Rectal smooth muscle tissue (tissue), 1 donor: ENCODE measurements around the gene PLEKHS1.
A peak's percentile ranks its signal among the peaks of the same experiment; 100 is the strongest.
"Not testable (repeated sequence)": the region's sequence is repeated elsewhere in the genome, so short reads cannot be mapped to it uniquely, and the experiment has no call there.

Experiments used
- H3K27ac ChIP-seq: one replicate; pipeline ENCODE4 v1.7.0; 2013; ENCODE audit warnings: low read depth, low read length, inconsistent platforms
- H3K27me3 ChIP-seq: one replicate; pipeline ENCODE4 v1.7.0; 2013; ENCODE audit warnings: low read length; ENCODE audit not compliant: control insufficient read depth, insufficient read depth
- H3K36me3 ChIP-seq: one replicate; pipeline ENCODE4 v1.7.0; 2013; ENCODE audit warnings: low read length; ENCODE audit not compliant: control insufficient read depth, insufficient read depth
- H3K4me1 ChIP-seq: one replicate; pipeline ENCODE4 v1.7.0; 2013; ENCODE audit warnings: low read length; ENCODE audit not compliant: control insufficient read depth, insufficient read depth
- H3K4me3 ChIP-seq: one replicate; pipeline ENCODE4 v1.7.0; 2013; ENCODE audit warnings: low read length
- H3K9ac ChIP-seq: one replicate; pipeline ENCODE4 v1.7.0; 2013; ENCODE audit warnings: low read length

PLEKHS1 gene

DNA sequence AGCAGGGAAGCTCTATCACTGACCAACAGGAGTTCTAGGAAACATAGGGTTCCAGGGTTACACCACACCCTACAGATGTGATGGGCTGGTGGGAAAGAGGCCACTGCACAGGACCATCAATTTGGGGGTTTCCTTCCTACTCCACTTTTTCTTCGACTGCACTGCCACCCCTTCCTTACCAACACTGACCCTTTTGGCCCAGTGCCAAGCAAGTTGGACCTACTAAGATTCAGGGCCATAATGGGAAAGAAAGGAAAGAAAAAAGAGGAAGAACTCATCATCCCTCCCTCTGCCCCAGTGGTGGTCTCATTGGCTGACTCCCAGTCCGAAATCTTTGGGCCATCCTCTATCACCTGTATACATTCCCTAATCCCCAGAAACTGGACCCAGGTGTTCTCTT is 6.1 kb upstream of the PLEKHS1 start:
- Histone ChIP-seq H3K9ac (no peak overlapping the region), H3K27me3 (no peaks in the 10 kb centered on the region), H3K4me1 (no peaks in the 10 kb centered on the region), H3K36me3 (no peaks in the 10 kb centered on the region), H3K27ac (no peak overlapping the region), H3K4me3 (no peak overlapping the region)

DNA sequence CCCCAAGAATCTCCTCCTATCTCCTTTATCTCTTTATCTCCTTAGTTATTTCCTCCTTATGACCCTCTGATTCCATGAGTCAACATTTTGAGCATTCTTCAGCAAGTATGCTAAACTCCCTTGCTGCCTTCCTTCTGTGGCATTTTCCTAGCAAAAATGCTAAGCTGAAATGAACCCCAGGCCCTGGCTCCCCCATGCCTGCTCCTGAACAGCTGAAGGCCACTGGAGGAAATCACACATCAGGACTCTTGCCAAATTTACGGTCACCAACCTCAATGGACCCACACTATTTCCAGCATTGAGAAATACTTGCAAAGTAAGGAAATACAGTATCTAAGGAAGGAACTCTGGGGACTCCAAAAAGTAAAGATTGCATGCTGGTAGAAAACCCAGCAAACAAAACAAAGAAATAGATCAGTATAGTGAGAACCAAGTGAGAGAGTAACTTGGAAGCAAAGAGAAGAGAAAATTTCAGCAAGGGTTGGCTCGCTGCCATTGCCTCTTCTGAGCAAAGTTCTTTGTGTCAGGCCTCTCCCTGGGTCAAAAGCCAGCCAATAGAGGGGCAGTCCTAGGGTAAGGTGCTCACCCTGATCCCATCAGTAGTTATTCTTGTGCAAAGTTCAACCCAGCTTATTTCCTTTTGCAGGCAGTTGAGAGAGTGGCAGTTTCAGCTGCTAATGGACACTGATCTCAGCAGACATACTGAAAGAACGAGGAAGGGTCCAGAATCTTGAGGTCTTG is 5.1 kb upstream of the PLEKHS1 start:
- H3K9ac ChIP-seq, result no peak overlapping the region

DNA sequence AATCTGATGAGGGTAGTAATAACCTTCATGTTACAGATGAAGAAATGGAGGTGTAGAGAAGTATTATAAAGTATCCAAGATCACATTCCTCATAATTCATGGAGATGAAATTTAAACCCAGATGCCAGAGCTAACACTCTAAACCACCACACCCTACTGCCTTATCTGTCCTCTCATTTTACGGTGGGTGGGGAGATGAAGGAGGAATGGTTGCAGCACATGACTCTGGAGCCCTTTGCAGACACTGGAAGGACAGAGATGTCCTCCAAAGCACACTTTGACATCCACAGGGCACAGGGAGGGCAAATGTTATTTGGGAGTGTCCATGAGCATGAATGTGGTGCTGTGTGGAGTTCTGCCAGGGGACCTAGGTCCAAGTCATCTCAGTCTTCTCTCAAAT is 1.1 kb downstream of the PLEKHS1 start:
- no peak overlapping the region for H3K4me3 ChIP-seq
- H3K27ac ChIP-seq, result no peak overlapping the region
- H3K36me3 ChIP-seq, result no peaks in the 10 kb centered on the region
- no peaks in the 10 kb centered on the region for H3K4me1 ChIP-seq
- no peaks in the 10 kb centered on the region for H3K27me3 ChIP-seq
- no peak overlapping the region for H3K9ac ChIP-seq

More for the DNA sequence above, 5.1 kb upstream of the PLEKHS1 start:
- no peaks in the 10 kb centered on the region for H3K36me3 ChIP-seq
- H3K27me3 ChIP-seq, result no peaks in the 10 kb centered on the region
- H3K27ac ChIP-seq, result no peak overlapping the region
- H3K4me1 ChIP-seq, result no peaks in the 10 kb centered on the region
- H3K4me3 ChIP-seq, result peak overlapping the region; percentile 19

DNA sequence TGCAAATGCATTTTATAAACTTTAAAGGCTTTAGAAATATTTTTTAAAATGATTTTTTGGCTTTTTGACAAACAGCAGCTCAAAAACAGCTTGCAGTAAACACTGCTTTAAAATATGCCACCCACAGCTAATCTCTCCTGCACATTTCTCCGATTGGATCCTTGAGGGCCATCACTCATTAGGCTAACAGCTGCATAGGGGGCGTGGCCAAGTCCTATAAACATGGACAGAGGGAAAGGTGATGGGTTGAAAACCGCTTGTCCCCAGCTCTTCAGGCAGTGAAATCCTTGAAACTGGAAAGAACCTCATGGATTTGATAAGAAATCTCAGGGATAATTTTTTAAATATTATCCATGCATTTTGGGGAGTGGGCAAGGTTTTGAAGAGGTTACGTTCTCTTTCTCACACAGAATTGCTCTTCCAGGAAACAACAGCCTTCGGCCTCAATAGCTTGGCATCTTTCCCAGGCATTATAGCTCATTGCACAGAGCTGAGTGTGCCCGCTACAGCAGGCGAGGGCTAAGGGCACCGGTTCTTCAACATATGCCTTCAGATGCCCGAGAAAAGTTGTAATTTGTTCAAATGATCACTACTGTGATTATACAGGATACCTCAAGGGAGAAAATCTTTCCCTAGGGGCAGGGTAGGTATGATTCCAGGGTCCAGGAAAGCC is 1.7 kb downstream of the PLEKHS1 start:
- Histone ChIP-seq H3K36me3 (no peaks in the 10 kb centered on the region), H3K27ac (no peak overlapping the region), H3K4me1 (no peaks in the 10 kb centered on the region), H3K9ac (no peak overlapping the region), H3K4me3 (no peak overlapping the region), H3K27me3 (no peaks in the 10 kb centered on the region)

DNA sequence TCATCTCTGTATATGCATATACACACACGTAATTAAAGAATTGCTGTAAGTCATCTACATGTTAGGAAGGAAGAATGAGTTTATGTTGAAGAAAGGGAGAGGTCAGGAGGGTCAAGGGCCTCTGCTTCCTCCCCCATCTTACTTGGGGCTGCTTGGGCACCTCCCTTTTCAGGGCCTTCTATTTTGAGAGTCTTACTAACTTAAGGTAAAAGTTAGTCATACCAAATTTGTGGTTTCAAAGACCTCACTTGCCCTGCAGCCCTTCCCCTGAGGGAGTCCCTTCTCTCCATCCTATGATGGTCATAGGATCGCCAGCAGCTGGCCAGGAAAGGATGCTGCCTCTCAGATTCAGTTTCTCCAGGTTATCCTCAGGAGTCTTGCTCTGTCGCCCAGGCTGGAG is 2.6 kb downstream of the PLEKHS1 start:
- no peaks in the 10 kb centered on the region for H3K4me1 ChIP-seq
- H3K9ac ChIP-seq, result no peak overlapping the region
- H3K27ac ChIP-seq, result no peak overlapping the region
- H3K27me3 ChIP-seq, result no peaks in the 10 kb centered on the region
- H3K4me3 ChIP-seq, result no peak overlapping the region
- H3K36me3 ChIP-seq, result no peaks in the 10 kb centered on the region

DNA sequence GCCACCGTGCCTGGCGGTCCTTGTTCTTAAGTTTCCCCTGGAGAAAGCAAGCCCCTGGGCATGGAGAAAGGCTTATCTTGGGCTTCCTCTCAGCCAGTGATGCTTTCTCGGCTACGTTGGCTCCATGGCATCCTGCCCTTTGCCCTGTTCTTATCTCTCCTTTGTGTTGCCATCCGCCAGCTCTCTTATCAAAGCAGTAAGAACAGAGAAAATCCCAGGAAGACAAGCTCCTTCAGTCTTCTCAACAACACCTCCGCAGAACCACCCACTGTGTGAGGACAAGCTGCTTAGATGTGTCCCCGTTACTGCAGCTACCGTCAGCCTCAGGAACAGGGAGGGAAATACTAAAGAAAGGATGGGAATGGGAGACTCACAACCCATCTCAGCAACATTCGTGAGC is 3.3 kb downstream of the PLEKHS1 start:
- no peak overlapping the region for H3K9ac ChIP-seq
- no peak overlapping the region for H3K4me3 ChIP-seq
- no peaks in the 10 kb centered on the region for H3K4me1 ChIP-seq
- no peaks in the 10 kb centered on the region for H3K36me3 ChIP-seq
- no peak overlapping the region for H3K27ac ChIP-seq
- H3K27me3 ChIP-seq, result no peaks in the 10 kb centered on the region

DNA sequence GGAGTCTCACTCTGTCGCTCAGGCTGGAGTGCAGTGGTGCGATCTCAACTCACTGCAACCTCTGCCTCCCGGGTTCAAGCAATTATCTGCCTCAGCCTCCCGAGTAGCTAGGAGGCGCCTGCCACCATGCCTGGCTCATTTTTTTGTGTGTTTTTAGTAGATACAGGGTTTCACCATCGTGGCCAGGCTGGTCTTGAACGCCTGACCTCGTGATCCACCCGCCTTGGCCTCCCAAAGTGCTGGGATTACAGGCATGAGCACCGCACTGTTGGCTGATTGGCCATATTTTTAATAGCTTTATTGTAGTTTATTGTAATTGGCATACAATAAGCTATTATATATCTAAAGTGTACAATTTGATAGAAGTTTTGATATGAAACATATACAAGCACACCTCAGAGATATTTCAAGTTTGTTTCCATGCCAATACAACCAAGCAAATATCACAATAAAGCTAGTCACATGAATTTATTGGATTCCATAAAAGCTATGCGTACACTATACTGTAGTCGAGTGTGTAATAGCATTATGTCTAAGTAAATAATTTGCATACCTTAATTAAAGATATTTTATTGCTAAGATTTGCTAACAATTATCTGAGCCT is 5.6 kb downstream of the PLEKHS1 start:
- no peak overlapping the region for H3K27ac ChIP-seq
- H3K27me3 ChIP-seq, result no peaks in the 10 kb centered on the region
- H3K36me3 ChIP-seq, result no peaks in the 10 kb centered on the region
- no peaks in the 10 kb centered on the region for H3K4me1 ChIP-seq
- H3K4me3 ChIP-seq, result no peak overlapping the region
- H3K9ac ChIP-seq, result no peak overlapping the region

DNA sequence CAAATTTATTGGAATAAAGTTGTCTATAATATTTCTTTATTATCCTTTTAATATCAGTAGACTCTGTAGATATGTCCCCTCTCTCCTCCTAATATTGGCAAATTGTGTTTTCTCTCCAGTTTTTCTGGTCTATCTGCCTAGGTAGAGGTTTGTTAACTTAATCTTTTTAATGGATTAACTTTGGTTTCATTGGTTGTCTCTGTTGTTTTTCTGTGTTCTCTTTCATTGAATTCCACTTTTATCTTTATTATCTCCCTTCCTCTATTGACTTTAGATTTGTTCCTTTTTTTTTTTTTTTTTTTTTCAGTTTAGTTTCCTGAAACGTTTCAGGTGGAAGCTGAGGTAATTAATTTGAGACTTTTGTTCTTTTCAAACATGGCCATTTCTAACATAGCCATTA is 10.6 kb downstream of the PLEKHS1 start:
- Histone ChIP-seq H3K9ac (no peak overlapping the region), H3K4me1 (peaks cover 4% of the 10 kb centered on the region), H3K27ac (no peak overlapping the region), H3K4me3 (no peak overlapping the region), H3K27me3 (no peaks in the 10 kb centered on the region), H3K36me3 (no peaks in the 10 kb centered on the region)

DNA sequence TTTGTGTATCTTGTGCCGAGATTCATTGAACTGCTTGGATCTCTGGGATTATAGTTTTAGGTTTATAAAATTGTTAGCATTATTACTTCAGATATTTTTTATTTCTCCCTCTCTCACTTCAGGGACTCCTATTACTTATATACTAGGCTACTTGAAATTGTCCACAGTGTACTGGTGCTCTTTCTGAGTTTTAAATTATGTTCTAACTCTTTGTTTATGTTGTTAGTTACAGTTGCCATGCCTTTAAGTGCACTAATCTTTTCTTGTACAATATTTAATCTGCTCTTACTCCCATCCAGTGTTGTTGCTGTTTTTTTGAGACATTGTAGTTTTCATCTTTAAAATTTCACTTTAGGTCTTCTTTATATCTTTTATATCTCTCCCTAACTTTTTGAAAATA is 13.1 kb downstream of the PLEKHS1 start:
- Histone ChIP-seq H3K27ac (peak overlapping the region; percentile 26), H3K4me3 (no peak overlapping the region), H3K27me3 (no peaks in the 10 kb centered on the region), H3K36me3 (no peaks in the 10 kb centered on the region), H3K9ac (no peak overlapping the region), H3K4me1 (peaks cover 4% of the 10 kb centered on the region)

DNA sequence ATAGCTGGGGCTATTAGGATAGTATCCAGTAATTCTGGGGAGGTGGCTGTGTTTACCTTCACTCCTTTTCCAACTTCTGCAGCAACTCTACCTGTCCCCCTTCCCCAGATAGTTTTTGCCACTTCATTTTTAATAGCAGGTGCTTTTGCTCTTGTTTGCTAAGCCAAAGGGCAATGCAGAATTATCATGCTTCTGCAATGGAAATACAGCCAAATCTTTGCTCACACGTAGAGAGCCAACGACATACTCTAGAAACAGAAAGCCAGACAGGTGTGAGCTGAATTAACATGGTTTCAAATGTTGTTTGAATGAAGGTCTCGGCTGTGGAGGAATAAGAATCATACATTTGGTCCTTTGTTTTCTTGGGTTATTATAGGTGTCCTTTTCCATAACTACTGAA is 14.4 kb downstream of the PLEKHS1 start:
- peaks cover 4% of the 10 kb centered on the region for H3K4me1 ChIP-seq
- no peaks in the 10 kb centered on the region for H3K36me3 ChIP-seq
- H3K9ac ChIP-seq, result no peak overlapping the region
- H3K27me3 ChIP-seq, result no peaks in the 10 kb centered on the region
- H3K27ac ChIP-seq, result no peak overlapping the region
- H3K4me3 ChIP-seq, result no peak overlapping the region

DNA sequence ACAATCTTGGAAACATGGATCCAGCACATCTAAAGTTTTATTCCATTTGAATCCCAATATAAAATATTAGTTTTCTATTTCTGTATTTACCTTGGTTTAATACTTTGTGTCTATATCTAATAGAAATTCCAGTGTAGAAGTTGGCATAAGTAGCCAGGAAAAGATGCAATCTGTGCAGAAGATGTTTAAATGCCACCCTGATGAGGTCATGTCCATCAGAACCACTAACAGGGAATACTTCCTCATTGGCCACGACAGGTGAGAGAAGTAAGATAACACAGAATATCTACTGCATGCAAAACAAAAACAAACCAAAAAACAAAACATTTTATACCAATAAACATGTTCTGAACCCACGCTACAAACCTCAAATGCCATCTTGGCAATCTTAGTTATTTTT is 15.7 kb downstream of the PLEKHS1 start:
- no peak overlapping the region for H3K9ac ChIP-seq
- H3K36me3 ChIP-seq, result no peaks in the 10 kb centered on the region
- H3K4me3 ChIP-seq, result no peak overlapping the region
- no peaks in the 10 kb centered on the region for H3K27me3 ChIP-seq
- H3K4me1 ChIP-seq, result peaks cover 4% of the 10 kb centered on the region
- H3K27ac ChIP-seq, result no peak overlapping the region

DNA sequence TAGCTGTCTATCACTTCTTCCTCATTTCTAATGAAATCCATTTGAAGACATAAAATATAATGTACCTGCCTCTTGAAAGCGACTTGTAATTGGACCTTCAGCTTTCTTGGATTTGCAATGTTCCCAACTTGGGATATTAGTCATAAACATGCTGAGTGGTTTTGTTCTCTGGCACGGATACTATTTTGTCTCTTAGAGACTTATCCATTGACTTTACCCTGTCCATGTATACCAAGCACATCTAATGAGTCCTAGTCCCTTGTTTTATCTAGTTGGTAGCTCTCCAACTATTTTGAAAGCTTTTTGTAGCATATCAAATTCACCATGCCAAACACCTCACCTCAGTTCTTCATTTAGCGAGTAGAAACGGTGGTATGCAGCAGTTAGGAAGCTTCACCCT is 18.9 kb downstream of the PLEKHS1 start:
- Histone ChIP-seq H3K27me3 (no peaks in the 10 kb centered on the region), H3K4me1 (peaks cover 4% of the 10 kb centered on the region), H3K9ac (no peak overlapping the region), H3K27ac (no peak overlapping the region), H3K36me3 (no peaks in the 10 kb centered on the region), H3K4me3 (no peak overlapping the region)

DNA sequence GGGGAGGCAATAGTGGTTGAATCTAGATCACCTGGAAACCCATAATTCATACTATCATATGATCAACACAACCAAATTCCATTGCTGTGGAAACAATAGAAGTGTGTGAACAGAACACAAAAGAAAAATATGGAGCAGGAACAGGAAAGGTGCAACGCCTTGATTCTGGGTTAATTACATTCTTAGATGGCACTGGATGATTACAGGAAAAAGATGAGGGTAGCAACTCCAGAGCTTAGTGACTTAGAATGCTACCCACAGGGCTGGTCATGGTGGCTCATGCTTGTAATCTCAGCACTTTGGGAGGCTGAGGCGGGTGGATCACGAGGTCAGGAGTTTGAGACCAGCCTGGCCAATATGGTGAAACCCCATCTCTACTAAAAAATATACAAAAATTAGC is 19.6 kb downstream of the PLEKHS1 start:
- not testable (repeated sequence) for H3K36me3 ChIP-seq, H3K27ac ChIP-seq, H3K27me3 ChIP-seq, H3K4me1 ChIP-seq, H3K4me3 ChIP-seq, H3K9ac ChIP-seq
